Body of pancreas (tissue), 4 donors: ENCODE results near the gene PHC2. TPM values are rescaled to one million over a fixed set of nuclear protein-coding genes. Genes with fewer than 3 reads are reported as not detected.

ENCODE experiments used
- ATAC-seq: fragments of 150-250 bp; one replicate; pipeline ENCODE4 v1.9.1; 2016
- DNase-seq, 4 donors: peaks; one replicate each; pipeline ENCODE4 v3.0.0-alpha.2; 2019
- H3K27ac ChIP-seq, 4 donors: fragments of 200-600 bp; sonication (generic); 1 replicate in 3 of 4; 2 replicates in 1 of 4; pipeline versions ENCODE4 v1.5.1 to v1.6.1; 2016 to 2019; ENCODE audit warnings: mild to moderate bottlenecking in 1 of 4, mixed read lengths in 1 of 4, moderate library complexity in 1 of 4
- H3K27me3 ChIP-seq, 2 donors: fragments of 200-600 bp; sonication (generic); one replicate each; pipeline ENCODE4 v1.6.0; 2016; ENCODE audit warnings: mild to moderate bottlenecking in 1 of 2
- H3K36me3 ChIP-seq, 2 donors: fragments of 200-600 bp; sonication (generic); replicated peaks in 1 of 2; 2 replicates each; pipeline ENCODE4 v1.5.1; 2016; ENCODE audit warnings: low read depth in 2 of 2; ENCODE audit not compliant: insufficient read depth in 1 of 2
- H3K4me1 ChIP-seq: fragments of 200-600 bp; sonication (generic); one replicate; pipeline ENCODE4 v1.6.0; 2016
- H3K4me3 ChIP-seq, 2 donors: fragments of 200-600 bp; sonication (generic); 1 replicate in 1 of 2; 2 replicates in 1 of 2; pipeline ENCODE4 v1.5.1; 2016 to 2019
- H3K9me3 ChIP-seq, 3 donors: fragments of 200-600 bp; sonication (generic); 1 replicate in 2 of 3; 2 replicates in 1 of 3; pipeline ENCODE4 v1.5.1; 2016
- CTCF ChIP-seq, 7 experiments: fragments of 450-650 bp in 4 of 7; fragments of 200-600 bp in 3 of 7; sonication (generic) in 3 of 7; IDR thresholded peaks; one replicate each; pipeline ENCODE4 v1.5.1; 2016 to 2019; ENCODE audit warnings: antibody characterized with exemption in 7 of 7
- POLR2A ChIP-seq, 3 donors: fragments of 450-650 bp; IDR thresholded peaks; one replicate each; pipeline ENCODE4 v1.6.1; 2016; ENCODE audit warnings: antibody characterized with exemption in 3 of 3, mild to moderate bottlenecking in 2 of 3
- WGBS, 2 donors: methylation state at CpG; one replicate each; pipeline ENCODE4 v1.1.5; 2017; 5-methylcytosine and 5-hydroxymethylcytosine counted together
- intact Hi-C: fragments of 100-400 bp; cut with DNase I; formaldehyde crosslinking; loops from one replicate; pipeline ENCODE4 v1.15.1; 2023
- total RNA-seq, 2 donors: library from RNA; depleted of rRNA; stranded (reverse); fragments of >200 nt; gene quantifications; one replicate each; pipeline ENCODE4 v1.1.0, GENCODE V29; 2016

The PHC2 gene
- total RNA-seq, 2 donors from 2014 or later, result 41.8 to 44.5 TPM

DNA sequence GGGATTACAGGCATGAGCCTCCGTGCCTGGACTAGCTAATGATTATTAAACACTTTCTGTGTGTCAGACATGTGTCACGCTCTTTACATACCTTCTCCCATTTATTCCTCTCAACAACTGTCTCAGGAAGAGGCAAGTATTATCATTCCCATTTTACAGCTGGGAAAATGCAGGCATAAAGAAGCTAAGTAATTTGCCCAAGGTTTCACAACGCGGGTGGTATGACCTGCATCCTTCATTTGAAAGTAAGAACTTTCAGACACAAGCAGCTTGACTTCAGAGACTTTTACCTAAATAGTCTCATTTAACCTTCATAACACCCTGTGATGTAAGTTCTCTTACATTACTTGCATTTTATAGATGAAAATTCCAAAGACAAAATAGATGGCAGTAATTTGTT lies 40.5 kb upstream of the PHC2 start:
- DNase-seq (no peak), ATAC-seq (no peak)
- no peaks in the 10 kb centered on the region for H3K27me3 ChIP-seq
- 65 to 76% methylated on average over 4 of the region's 4 CpGs for WGBS, 2 donors
- H3K4me3 ChIP-seq, result no peak overlapping the region
- H3K27ac ChIP-seq, result peak overlapping the region in 1 of 4 donors; percentile 10
- intact Hi-C loops, result loop anchor here (10.0 kb wide), 1 partner anchor 143 kb away; no protein-coding TSS in a partner anchor
- TF ChIP-seq CTCF (IDR thresholded peaks at IDR 0.05) (no peak), POLR2A (IDR thresholded peaks at IDR 0.05) (no peak)
- H3K4me1 ChIP-seq, result peaks cover 23% of the 10 kb centered on the region
- H3K9me3 ChIP-seq, result no peaks in the 10 kb centered on the region
- no peaks in the 10 kb centered on the region for H3K36me3 ChIP-seq

GRCh38 chr1:33470495-33471012 lies 39.7 kb upstream of the PHC2 start:
- WGBS, 2 donors, result 2 to 4% methylated on average over 11 of the region's 11 CpGs
- TF ChIP-seq CTCF (IDR thresholded peaks at IDR 0.05) (peak; percentile 64 to 85 (median 83)), POLR2A (IDR thresholded peaks at IDR 0.05) (no peak)
- intact Hi-C loops, result loop anchor here (10.0 kb wide), 1 partner anchor 144 kb away; no protein-coding TSS in a partner anchor
- H3K4me1 ChIP-seq, result peaks cover 23% of the 10 kb centered on the region
- no peaks in the 10 kb centered on the region for H3K27me3 ChIP-seq
- H3K9me3 ChIP-seq, result no peaks in the 10 kb centered on the region
- H3K36me3 ChIP-seq, result no peaks in the 10 kb centered on the region
- peak; percentile 59 for ATAC-seq
- no peak overlapping the region for H3K27ac ChIP-seq
- no peak overlapping the region for H3K4me3 ChIP-seq
- peak; percentile 73 to 85 (median 80) for DNase-seq

DNA sequence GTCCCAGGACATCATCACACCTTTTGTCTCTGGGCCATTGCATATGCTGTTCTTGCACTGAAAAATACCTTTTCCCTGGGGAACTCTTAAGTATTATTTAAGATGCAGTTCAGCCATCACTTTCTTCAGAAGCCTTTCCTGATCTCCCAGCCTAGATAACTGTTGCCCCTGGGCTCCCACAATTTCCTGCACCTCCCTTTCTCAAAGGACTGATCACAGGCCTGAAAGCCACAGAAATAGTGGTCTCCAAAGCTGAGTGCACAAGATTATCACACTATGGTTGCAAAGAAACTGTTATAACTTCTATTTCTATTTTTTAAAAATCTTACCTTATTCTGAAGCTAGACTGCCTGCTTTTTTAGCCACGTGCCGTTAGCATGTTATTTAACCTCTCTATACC lies 38.8 kb upstream of the PHC2 start:
- DNase-seq (no peak), ATAC-seq (no peak)
- intact Hi-C loops, result loop anchor here (10.0 kb wide), 3 partner anchors 145 to 375 kb away; no protein-coding TSS in a partner anchor
- no peaks in the 10 kb centered on the region for H3K9me3 ChIP-seq
- no peaks in the 10 kb centered on the region for H3K36me3 ChIP-seq
- H3K27ac ChIP-seq, result no peak overlapping the region
- TF ChIP-seq POLR2A (IDR thresholded peaks at IDR 0.05) (no peak), CTCF (IDR thresholded peaks at IDR 0.05) (no peak)
- WGBS, 2 donors, result 91 to 96% methylated on average over 2 of the region's 2 CpGs
- H3K27me3 ChIP-seq, result no peaks in the 10 kb centered on the region
- peaks cover 23% of the 10 kb centered on the region for H3K4me1 ChIP-seq
- no peak overlapping the region for H3K4me3 ChIP-seq

GRCh38 chr1:33468967-33469366 lies 38.1 kb upstream of the PHC2 start:
- Histone ChIP-seq H3K4me3 (no peak overlapping the region), H3K27ac (no peak overlapping the region), H3K27me3 (no peaks in the 10 kb centered on the region), H3K36me3 (no peaks in the 10 kb centered on the region), H3K9me3 (no peaks in the 10 kb centered on the region), H3K4me1 (peaks cover 22% of the 10 kb centered on the region)
- no peak for DNase-seq
- 71 to 80% methylated on average over 3 of the region's 3 CpGs for WGBS, 2 donors
- no peak for ATAC-seq
- intact Hi-C loops, result loop anchor here (10.0 kb wide), 2 partner anchors 174 to 374 kb away; no protein-coding TSS in a partner anchor
- TF ChIP-seq POLR2A (IDR thresholded peaks at IDR 0.05) (no peak), CTCF (IDR thresholded peaks at IDR 0.05) (no peak)

DNA sequence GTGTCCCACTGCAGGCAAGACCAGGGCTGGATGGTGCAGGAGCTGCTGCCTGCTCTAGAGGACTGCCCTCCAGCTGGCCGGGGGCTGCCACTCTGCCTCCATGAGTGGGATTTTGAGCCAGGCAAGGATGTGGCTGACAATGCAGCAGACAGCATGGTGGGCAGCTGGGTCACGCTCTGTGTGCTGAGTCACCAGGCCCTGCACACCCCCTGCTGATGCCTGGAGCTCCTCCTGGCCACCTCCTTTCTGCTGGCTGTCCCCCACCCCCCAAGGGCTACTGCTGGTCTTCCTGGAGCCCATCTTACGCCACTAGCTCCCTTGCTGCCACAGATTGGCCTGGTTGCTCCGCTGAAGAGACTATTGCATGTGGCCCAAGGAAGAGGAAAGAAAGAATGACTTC lies 37.6 kb upstream of the PHC2 start:
- Histone ChIP-seq H3K27ac (no peak overlapping the region), H3K4me3 (no peak overlapping the region), H3K27me3 (no peaks in the 10 kb centered on the region), H3K9me3 (no peaks in the 10 kb centered on the region), H3K36me3 (no peaks in the 10 kb centered on the region), H3K4me1 (peaks cover 18% of the 10 kb centered on the region)
- intact Hi-C loops, result loop anchor here (10.0 kb wide), 2 partner anchors 174 to 374 kb away; no protein-coding TSS in a partner anchor
- DNase-seq (no peak), ATAC-seq (no peak)
- 69 to 77% methylated on average over 3 to 4 of the region's 4 CpGs for WGBS, 2 donors
- no peak for TF ChIP-seq CTCF (IDR thresholded peaks at IDR 0.05)
- TF ChIP-seq POLR2A (IDR thresholded peaks at IDR 0.05), result no peak
